Measurements from ENCODE around the gene OPCML. TPM values are rescaled to one million over a fixed set of nuclear protein-coding genes. Genes with fewer than 3 reads are reported as not detected.

OPCML gene
- total and polyA plus RNA-seq, 12 donors, result under 0.01 to 1.2 (median 0.39) TPM

GRCh38 chr11:133311230-133311629 lies 221.1 kb downstream of the OPCML start:
- peaks cover 0 to 10% (median 0%) of the 10 kb centered on the region in 11 donors for H3K9me3 ChIP-seq
- intact Hi-C loops (cut with DNase I), result no loop called here
- DNase-seq (no peak), ATAC-seq (no peak)
- no peaks in the 10 kb centered on the region for H3K27me3 ChIP-seq
- H3K36me3 ChIP-seq, result no peaks in the 10 kb centered on the region
- TF ChIP-seq, protein P1, sequence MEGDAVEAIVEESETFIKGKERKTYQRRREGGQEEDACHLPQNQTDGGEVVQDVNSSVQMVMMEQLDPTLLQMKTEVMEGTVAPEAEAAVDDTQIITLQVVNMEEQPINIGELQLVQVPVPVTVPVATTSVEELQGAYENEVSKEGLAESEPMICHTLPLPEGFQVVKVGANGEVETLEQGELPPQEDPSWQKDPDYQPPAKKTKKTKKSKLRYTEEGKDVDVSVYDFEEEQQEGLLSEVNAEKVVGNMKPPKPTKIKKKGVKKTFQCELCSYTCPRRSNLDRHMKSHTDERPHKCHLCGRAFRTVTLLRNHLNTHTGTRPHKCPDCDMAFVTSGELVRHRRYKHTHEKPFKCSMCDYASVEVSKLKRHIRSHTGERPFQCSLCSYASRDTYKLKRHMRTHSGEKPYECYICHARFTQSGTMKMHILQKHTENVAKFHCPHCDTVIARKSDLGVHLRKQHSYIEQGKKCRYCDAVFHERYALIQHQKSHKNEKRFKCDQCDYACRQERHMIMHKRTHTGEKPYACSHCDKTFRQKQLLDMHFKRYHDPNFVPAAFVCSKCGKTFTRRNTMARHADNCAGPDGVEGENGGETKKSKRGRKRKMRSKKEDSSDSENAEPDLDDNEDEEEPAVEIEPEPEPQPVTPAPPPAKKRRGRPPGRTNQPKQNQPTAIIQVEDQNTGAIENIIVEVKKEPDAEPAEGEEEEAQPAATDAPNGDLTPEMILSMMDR (IDR thresholded peaks at IDR 0.05), result no peak
- no peak overlapping the region for H3K27ac ChIP-seq
- no peak overlapping the region for H3K4me3 ChIP-seq
- H3K4me1 ChIP-seq, result no peaks in the 10 kb centered on the region
- 61 to 75% methylated on average over 1 of the region's 1 CpG for WGBS, 2 donors

DNA sequence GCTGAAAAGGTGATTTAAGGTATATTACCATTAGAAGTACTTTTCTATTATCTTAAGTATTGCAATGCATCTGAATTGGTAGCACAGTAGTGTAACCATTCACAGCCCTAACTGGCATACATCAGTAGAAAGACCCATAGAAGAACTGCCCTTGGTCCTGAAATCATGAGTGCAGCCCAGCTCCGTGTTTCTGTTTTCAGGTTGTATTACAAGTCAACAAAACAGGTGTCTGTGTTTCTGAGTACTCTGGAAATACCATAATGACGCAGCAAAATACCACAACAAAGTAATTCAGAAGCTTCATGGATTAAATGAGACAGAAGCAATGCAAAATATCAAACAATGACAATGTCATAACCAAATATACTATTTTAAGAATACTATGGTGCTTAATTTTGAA lies 226.3 kb downstream of the OPCML start:
- H3K4me1 ChIP-seq, result no peaks in the 10 kb centered on the region

DNA sequence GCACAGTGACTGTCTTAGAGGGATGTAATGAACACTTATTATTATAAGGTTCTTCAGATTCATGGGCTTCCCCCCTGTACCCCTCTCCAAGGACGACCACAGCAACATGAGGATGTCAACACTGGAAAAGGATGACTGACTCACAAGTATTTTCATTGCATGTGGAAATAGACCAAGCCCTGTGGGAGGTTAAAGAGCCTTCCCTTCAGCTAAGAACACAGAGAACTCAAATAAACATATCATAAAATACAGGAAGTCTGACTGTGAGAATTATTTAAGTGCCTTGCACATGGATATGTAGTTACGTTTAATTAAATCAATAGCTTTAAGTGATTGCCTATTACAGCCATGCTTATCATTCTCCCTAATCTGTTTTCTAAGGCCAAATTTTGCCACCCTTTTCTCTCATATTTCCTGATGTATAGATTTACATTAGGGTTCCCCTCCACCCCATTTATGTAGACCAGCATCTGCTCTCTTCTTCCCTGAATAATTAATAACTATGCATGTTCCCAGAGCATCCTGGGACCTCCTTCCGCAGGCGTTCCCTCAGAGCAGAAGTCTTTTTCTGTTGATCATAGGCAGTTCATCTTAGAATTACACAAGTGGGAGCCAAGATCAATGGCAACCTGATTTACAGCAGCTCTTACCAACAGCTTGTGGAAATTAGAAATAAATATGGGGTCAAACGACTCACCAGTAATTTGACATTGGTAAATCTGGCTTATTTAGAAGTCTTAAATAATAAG lies 226.9 kb downstream of the OPCML start:
- TF ChIP-seq, protein P1 (IDR thresholded peaks at IDR 0.05), result no peak

More for the DNA sequence above, 226.3 kb downstream of the OPCML start:
- peaks cover 0 to 13% (median 0%) of the 10 kb centered on the region in 7 donors for H3K27me3 ChIP-seq
- no peaks in the 10 kb centered on the region for H3K36me3 ChIP-seq
- TF ChIP-seq, protein P1 (IDR thresholded peaks at IDR 0.05), result no peak
- intact Hi-C loops (cut with DNase I), result no loop called here
- H3K4me3 ChIP-seq, result no peak overlapping the region
- peaks cover 0 to 10% (median 0%) of the 10 kb centered on the region in 11 donors for H3K9me3 ChIP-seq
- ATAC-seq (no peak), DNase-seq (no peak)
- WGBS, 2 donors, result 12 to 20% methylated on average over 2 of the region's 2 CpGs
- H3K27ac ChIP-seq, result no peak overlapping the region

DNA sequence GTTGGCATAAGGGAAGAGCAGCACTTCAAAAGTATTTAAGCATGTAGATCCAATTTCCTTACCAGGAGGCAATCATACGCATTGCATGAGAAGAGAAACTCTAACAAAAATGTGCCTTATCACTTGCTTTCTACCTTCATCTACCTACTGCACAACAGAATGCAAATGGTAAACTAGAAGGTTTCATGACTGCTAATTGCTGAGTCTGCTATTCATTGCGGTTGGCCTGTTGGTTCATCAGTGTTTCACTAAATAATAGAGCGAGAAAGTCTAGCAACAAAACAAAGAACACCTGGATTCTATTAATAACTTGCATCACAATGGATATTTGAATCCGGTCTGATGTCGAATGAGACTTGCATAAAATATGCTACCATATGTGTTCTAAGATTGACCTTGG lies 229.0 kb downstream of the OPCML start:
- intact Hi-C loops (cut with DNase I), result no loop called here
- Histone ChIP-seq H3K9me3 (peaks cover 0 to 4% (median 0%) of the 10 kb centered on the region in 11 donors), H3K4me3 (no peak overlapping the region), H3K27me3 (peaks cover 0 to 13% (median 0%) of the 10 kb centered on the region in 7 donors), H3K36me3 (no peaks in the 10 kb centered on the region), H3K4me1 (no peaks in the 10 kb centered on the region), H3K27ac (no peak overlapping the region)
- 89 to 91% methylated on average over 5 of the region's 5 CpGs for WGBS, 2 donors
- DNase-seq, result no peak
- TF ChIP-seq, protein P1 (IDR thresholded peaks at IDR 0.05), result no peak
- ATAC-seq, result no peak

More for the DNA sequence above, 226.9 kb downstream of the OPCML start:
- 70 to 72% methylated on average over 5 of the region's 5 CpGs for WGBS, 2 donors
- Histone ChIP-seq H3K4me3 (no peak overlapping the region), H3K36me3 (no peaks in the 10 kb centered on the region), H3K4me1 (no peaks in the 10 kb centered on the region), H3K9me3 (peaks cover 0 to 10% (median 0%) of the 10 kb centered on the region in 11 donors), H3K27ac (no peak overlapping the region), H3K27me3 (peaks cover 0 to 13% (median 0%) of the 10 kb centered on the region in 7 donors)
- intact Hi-C loops (cut with DNase I), result no loop called here
- ATAC-seq (no peak), DNase-seq (no peak)
